CD4-positive, alpha-beta T cell treated with Interleukin-17A for 4 hours (primary cell): ENCODE data around the gene PPP2R2D.
"Not testable (repeated sequence)": the region's sequence is repeated elsewhere in the genome, so short reads cannot be mapped to it uniquely, and the experiment has no call there.

Source experiments
- DNase-seq: peaks from one replicate; pipeline ENCODE4 v3.0.0-alpha.2; 2020; ENCODE audit warnings: mixed read lengths

PPP2R2D gene

GRCh38 chr10:131930150-131930549, 29.3 kb downstream of the PPP2R2D start:
- no peak for DNase-seq

- DNase-seq: no peak
Observed at GRCh38 chr10:131930586-131931330, 29.9 kb downstream of the PPP2R2D start.

GRCh38 chr10:131931981-131932380, 31.2 kb downstream of the PPP2R2D start:
- no peak for DNase-seq

GRCh38 chr10:131933016-131933695, 32.3 kb downstream of the PPP2R2D start:
- DNase-seq: no peak

- no peak for DNase-seq
Observed at GRCh38 chr10:131933696-131934086, 32.9 kb downstream of the PPP2R2D start.

GRCh38 chr10:131934769-131935168, 34.0 kb downstream of the PPP2R2D start:
- DNase-seq: no peak

GRCh38 chr10:131935260-131935659, 34.5 kb downstream of the PPP2R2D start:
- no peak for DNase-seq

- DNase-seq: no peak
Observed at GRCh38 chr10:131936294-131936693, 35.5 kb downstream of the PPP2R2D start.

GRCh38 chr10:131936736-131937135, 35.9 kb downstream of the PPP2R2D start:
- no peak for DNase-seq

GRCh38 chr10:131937836-131938235, 37.0 kb downstream of the PPP2R2D start:
- no peak for DNase-seq

- DNase-seq: no peak
Observed at GRCh38 chr10:131938681-131939080, 37.9 kb downstream of the PPP2R2D start.

- DNase-seq: no peak
Observed at GRCh38 chr10:131942455-131942854, 41.6 kb downstream of the PPP2R2D start.

- DNase-seq: peak; percentile 36
Observed at GRCh38 chr10:131943021-131943814, 42.4 kb downstream of the PPP2R2D start.

GRCh38 chr10:131944412-131944811, 43.6 kb downstream of the PPP2R2D start:
- DNase-seq: no peak

GRCh38 chr10:131944976-131945695, 44.3 kb downstream of the PPP2R2D start:
- DNase-seq: no peak

- DNase-seq: no peak
Observed at GRCh38 chr10:131946321-131946751, 45.5 kb downstream of the PPP2R2D start.

GRCh38 chr10:131946880-131947279, 46.1 kb downstream of the PPP2R2D start:
- DNase-seq: no peak

GRCh38 chr10:131947631-131948347, 47.0 kb downstream of the PPP2R2D start:
- DNase-seq: no peak

- no peak for DNase-seq
Observed at GRCh38 chr10:131948501-131948900, 47.7 kb downstream of the PPP2R2D start.

GRCh38 chr10:131949041-131949862, 48.4 kb downstream of the PPP2R2D start:
- no peak for DNase-seq

GRCh38 chr10:131949908-131950307, 49.1 kb downstream of the PPP2R2D start:
- DNase-seq: not testable (repeated sequence)
